GM19372 (cell line): Measurements from ENCODE around the gene NTS.

Source experiments
- ATAC-seq: cut with Tn5 transposase; IDR thresholded peaks from one replicate; pipeline ENCODE4 v1.9.1; 2021; ENCODE audit warnings: mild to moderate bottlenecking, low read depth, moderate library complexity; ENCODE audit not compliant: unreplicated experiment

The NTS gene

DNA sequence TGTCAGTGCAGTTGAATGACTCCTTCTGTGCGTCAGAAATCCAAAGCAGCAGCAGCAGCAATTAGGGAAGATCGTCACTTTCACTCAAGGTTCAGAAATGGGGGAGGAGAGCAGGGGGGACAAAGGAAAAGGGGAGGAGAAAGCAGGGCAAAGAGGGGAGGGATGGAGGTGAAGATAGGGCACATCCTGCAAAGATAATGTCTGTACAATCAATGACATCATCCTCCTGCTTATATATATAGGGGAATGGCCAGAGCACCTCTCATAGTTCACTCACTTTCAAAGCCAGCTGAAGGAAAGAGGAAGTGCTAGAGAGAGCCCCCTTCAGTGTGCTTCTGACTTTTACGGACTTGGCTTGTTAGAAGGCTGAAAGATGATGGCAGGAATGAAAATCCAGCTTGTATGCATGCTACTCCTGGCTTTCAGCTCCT, at the start of gene NTS:
Gene NTS (plus strand): TSS at position 265 of the 431 bp plus-strand sequence. CDS start 109 bp downstream, at position 374.
- ATAC-seq = peak; percentile 74

GRCh38 chr12:85825746-85826145, 48.3 kb upstream of the NTS start:
- no peak for ATAC-seq

DNA sequence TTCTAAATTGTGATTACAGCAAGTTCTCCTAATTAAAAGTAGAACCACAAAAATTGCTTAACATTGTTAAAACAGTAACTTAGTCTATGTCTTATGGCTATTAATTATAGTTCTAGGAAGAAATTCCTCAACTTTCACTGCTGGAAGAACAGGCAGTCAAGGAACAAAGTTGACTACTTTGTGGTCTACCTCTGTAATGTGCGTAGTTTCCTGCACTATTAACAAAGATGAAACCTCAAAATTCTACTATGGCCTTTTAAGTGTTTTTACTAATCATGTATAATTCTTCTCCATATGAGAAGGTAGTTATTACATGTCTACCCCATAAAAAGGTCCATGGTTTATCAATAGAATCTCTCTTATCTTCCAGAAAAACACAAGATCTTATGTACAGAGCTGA, 45.5 kb upstream of the NTS start:
- ATAC-seq = no peak

DNA sequence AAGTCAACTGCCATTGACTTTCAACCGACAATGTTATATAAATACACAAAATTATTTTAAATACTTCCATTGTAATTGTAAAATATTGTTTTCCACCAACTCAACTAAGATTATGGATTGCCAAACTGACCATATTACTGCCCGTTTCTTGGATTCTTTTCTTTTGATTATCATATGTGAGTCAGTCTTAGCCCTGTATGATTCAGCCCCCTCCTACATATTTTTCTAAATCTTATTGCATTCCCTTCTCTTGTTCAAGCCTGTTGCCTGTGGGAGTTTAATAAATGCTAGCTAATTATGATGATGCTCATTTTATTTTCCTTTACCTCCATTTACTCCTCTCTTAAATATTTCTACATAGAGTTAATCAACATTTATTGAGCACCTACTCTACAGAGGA, 44.7 kb upstream of the NTS start:
- ATAC-seq = no peak

DNA sequence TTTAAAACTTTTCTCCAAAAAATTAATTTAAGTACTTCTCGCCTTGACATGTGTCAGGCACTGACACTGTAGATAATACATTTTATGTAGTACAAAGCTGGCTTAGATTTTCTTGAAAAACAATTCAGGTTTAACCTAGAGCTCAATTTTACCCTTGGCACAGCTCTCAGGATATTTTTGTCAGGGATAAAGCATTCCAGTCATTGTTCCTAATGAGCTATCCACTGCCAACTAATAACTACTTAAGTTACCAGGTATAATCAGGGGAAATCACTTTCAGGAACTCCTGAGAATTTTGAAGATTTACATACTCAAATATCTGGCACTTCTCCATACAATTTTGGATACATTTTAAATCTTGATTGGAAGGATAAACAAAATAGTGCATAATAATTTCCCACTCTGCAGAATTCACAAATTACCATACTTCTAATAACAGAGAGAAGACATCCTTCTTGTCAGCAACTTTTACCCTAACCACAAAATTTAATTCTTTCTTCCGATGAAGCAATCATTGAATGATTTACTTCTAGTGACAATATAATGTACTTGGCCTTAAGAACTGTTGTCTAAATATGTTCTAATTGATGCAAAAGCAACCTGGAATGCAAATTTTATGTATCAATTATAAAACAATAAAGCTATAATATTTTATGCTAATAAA, 42.6 kb upstream of the NTS start:
- ATAC-seq = no peak

- ATAC-seq = no peak
Measured at GRCh38 chr12:85833579-85833978, 40.5 kb upstream of the NTS start.

DNA sequence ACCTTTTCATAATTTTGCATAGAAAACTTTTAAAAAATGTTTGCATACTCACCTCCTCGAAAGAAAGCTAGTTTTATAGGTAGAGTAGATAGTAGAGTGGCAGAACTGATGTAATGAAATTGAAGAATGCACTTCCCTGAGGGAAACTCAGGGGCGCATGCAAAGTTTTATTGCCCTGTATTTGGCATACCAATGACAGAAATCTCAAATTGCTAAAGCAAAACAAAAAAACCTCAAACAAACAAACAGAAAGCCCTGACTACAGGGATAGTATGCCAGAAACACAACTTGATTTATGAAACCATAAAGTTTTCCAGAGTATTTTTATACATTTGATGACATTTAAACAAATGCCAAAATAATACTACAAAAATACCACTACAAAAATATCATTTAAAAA, 39.7 kb upstream of the NTS start:
- ATAC-seq = no peak

DNA sequence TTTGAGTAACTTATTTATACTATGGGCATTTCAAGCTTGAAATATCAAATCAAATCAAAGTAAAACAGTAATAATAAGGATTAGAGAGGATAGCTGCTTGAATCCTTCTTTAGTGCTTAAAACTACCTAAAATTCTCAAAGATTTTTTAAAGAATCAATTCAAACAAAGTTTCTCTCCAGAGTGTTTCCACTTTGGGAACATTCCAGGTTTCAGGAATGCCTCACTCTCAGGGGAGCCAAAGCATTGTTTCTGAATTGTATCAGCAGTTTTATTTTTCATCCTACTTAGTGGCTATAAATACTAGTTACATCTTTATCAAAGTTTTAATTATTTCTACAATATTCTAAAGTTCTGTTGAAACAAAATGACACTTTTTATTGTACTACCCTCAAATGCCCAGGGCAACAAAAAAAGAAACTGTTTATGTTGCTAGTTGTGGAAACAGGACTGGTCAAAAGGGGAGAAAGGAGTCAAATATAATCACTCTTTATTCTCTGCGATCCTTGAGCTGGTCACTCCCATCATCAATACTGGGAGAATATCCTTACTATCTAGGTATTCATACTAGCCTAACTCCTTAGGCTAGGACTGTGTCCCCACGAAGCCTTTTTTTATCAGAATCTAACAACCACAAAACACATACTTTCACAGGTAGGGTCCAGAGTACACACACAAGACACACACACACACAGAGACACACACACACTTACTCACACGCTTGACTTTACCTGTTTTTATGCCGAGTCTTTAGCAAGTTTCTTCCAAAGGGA, 38.5 kb upstream of the NTS start:
- ATAC-seq = no peak

GRCh38 chr12:85836197-85837090, 37.7 kb upstream of the NTS start, which contains the start of gene RASSF9:
TSS of gene RASSF9 (minus strand) at chr12:85836409. CDS start at chr12:85836201, 208 bp downstream.
- ATAC-seq = no peak

DNA sequence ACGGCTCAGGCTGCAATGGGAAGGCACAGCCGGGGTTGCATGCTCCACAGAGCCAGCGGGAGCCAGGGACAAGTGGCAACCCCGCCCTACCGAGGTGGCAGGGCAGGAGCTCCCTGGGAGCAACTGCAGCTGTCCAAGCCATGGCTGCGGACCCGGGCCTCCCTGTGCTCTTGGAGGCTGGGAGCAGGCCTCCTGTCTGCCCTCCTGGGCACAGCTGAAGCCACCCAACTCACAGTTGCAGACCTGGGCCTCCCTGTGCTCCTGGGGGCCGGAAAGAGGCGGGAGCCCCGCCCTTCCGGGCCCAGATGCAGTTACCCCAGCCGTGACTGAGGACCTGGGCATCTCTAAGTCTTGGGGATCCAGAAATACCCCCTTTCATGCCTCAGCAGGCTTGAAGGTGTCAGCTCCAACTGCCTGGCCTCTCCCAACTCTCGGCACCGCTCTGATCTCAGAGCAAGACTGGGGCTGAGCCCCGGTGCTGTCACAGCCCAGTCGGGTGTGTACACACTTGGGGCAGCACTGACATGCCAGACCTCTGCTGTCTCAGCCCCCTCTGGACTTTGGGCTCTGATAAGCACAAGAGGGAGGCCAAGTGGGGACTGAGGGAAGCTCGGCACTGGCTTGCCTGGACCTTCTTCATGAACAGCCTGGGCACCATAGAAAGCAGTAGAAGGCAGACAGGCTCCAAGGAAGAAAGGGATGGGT, 30.3 kb upstream of the NTS start:
- ATAC-seq = no peak

DNA sequence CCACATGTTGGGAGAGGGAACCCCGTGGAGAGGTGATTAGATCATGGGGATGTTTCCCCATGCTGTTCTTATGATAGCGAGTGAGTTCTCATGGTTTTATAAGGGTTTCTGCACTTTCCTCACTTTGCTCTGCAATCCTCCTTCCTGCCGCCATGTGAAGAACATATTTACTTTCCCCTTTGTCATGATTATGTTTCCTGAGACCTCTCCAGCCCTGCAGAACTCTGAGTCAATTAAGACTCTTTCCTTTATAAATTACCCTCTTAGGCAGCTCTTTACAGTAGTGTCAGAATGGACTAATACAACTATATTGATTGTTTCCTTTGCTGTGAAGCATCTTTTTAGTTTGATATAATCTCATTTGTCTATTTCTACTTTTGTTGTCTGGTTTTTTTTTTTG, 24.8 kb upstream of the NTS start:
- no peak for ATAC-seq

- ATAC-seq = no peak
Measured at GRCh38 chr12:85855305-85855704, 18.8 kb upstream of the NTS start.

DNA sequence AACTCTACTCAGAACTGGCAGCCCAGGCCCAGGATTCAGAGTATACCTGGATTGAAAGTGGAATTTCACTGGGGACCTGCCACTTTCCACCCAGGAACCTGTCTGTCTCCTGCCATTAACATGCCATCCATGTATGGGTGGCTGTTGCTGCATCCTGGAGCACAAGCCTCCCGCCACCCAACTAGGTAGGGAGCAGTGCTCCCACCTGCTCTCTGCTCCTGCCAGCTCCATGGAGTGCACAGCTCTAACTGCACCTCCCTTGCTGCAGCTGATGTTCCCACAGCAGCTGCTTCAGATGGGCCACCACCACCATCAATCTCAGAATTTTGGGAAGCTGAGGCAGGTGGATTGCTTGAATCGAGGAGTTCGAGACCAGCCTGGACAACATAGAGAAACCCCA, 17.1 kb upstream of the NTS start:
- ATAC-seq = no peak

- no peak for ATAC-seq
Measured at GRCh38 chr12:85865890-85866289, 8.2 kb upstream of the NTS start.

- peak; percentile 89 for ATAC-seq
Measured at GRCh38 chr12:85866986-85867776, 6.9 kb upstream of the NTS start.

DNA sequence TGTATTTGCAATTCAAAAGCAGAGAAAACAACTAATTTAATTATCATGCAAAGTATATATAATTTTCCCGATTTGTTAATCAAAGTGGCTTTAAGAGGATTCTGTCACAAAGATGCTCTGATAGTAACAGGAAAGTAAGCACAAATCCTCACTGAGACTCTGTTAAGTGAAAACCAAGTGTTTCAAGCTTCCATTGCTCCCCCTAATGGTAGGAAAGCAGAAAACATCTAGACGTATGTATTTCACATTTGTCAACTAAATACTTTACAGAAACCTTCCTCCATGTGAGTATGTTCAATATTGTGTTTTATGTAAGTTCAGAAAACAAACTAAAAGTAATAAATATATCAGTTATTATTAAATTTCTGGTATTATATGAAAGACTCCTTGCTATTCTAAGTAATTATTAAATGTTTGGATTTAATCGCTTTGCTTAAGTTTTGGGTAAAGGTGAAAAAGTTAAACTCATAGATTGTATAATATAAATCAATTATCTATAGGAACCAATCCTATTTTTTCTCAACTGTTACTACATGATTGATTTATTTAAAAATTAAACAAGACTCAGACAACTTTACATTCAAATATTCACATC, 1.5 kb upstream of the NTS start:
- peak; percentile 83 for ATAC-seq

DNA sequence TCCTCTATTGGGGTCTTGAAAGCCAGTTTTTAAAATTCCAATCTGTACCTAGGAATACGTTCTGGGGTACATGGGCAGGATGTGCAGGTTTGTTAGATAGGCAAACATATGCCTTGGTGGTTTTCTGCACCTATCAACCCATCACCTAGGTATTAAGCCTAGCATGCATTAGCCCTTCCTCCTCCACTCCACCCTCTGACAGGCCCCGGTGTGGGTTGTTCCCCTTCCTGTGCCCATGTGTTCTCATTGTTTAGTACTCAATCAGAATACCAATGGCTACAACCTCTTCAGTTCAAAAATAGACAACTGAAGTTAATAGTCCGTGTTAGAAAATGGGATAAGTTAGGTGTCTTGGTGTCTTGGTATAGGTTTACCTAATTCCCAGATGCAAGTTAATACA, 3.4 kb downstream of the NTS start:
- ATAC-seq = no peak

- no peak for ATAC-seq
Measured at GRCh38 chr12:85883763-85884162, 9.7 kb downstream of the NTS start.

DNA sequence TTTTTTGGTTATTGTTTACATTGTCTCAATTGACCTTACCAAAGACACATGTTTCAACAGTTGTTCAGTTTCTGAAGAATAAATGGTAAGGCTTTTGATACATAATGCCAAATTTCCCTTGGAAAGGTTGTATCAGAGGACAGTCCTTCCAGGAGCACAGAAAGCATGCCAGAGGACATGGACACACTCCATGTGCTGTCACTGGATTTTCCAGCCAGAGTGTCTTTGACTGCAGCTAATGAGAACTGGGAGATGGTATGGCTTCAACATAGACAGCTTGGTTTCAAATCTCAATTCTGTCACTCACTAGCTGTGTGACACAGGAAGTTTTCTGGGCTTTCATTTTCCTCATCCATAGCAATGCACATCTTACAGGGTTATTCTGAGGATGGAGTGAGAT, 20.6 kb downstream of the NTS start:
- ATAC-seq = no peak
